ENCODE measurements around the gene DPEP3. TPM values are rescaled to one million over a fixed set of nuclear protein-coding genes. Genes with fewer than 3 reads are reported as not detected.

DPEP3 gene
- total RNA-seq, 1 donor from 2014 or later, result not detected

DNA sequence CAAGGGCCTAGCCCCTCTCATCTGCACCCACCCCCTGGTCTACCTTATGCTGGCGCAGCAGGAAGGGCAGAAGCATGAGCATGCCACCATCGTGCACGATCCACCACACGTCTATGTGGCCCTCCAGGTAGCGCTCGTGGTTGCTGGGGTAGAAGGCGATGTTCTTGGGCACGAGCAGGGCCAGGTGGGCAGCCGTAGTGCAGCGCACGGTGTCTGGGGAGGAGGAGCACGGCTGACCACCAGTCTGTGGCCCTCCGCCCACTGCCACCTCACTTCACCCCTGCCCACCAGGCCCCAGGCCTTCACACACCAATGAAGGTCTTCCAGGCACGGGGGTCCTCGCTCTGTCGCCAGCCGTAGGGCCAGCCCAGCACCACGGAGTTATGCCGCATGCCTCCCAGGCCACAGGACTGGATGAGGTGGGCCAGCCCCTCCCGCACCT lies 34.1 kb downstream of the DPEP3 start:
- Mint-ChIP-seq H3K27ac (no peak overlapping the region), H3K4me1 (ENCODE audit: unreplicated experiment) (peaks cover 3% of the 10 kb centered on the region)

GRCh38 chr16:67945392-67945933 lies 34.8 kb downstream of the DPEP3 start:
- no peaks in the 10 kb centered on the region for H3K9me3 Mint-ChIP-seq
- no peak for DNase-seq (ENCODE audit: extremely low spot score, unreplicated experiment)
- H3K36me3 Mint-ChIP-seq, result no peaks in the 10 kb centered on the region
- no peaks in the 10 kb centered on the region for H3K27me3 Mint-ChIP-seq
- no peak overlapping the region for H3K27ac Mint-ChIP-seq
- H3K4me3 Mint-ChIP-seq, result no peak overlapping the region
- peaks cover 3% of the 10 kb centered on the region for H3K4me1 Mint-ChIP-seq (ENCODE audit: unreplicated experiment)
- TF ChIP-seq, protein P1, sequence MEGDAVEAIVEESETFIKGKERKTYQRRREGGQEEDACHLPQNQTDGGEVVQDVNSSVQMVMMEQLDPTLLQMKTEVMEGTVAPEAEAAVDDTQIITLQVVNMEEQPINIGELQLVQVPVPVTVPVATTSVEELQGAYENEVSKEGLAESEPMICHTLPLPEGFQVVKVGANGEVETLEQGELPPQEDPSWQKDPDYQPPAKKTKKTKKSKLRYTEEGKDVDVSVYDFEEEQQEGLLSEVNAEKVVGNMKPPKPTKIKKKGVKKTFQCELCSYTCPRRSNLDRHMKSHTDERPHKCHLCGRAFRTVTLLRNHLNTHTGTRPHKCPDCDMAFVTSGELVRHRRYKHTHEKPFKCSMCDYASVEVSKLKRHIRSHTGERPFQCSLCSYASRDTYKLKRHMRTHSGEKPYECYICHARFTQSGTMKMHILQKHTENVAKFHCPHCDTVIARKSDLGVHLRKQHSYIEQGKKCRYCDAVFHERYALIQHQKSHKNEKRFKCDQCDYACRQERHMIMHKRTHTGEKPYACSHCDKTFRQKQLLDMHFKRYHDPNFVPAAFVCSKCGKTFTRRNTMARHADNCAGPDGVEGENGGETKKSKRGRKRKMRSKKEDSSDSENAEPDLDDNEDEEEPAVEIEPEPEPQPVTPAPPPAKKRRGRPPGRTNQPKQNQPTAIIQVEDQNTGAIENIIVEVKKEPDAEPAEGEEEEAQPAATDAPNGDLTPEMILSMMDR (conservative IDR thresholded peaks at IDR 0.05), result no peak

More for the DNA sequence above, 34.1 kb downstream of the DPEP3 start:
- DNase-seq (ENCODE audit: extremely low spot score, unreplicated experiment), result no peak
- TF ChIP-seq, protein P1 (conservative IDR thresholded peaks at IDR 0.05), result no peak
- no peaks in the 10 kb centered on the region for H3K9me3 Mint-ChIP-seq
- no peak overlapping the region for H3K4me3 Mint-ChIP-seq
- no peaks in the 10 kb centered on the region for H3K36me3 Mint-ChIP-seq
- no peaks in the 10 kb centered on the region for H3K27me3 Mint-ChIP-seq

GRCh38 chr16:67944690-67945391 lies 35.5 kb downstream of the DPEP3 start:
- Mint-ChIP-seq H3K4me1 (ENCODE audit: unreplicated experiment) (peaks cover 3% of the 10 kb centered on the region), H3K27me3 (no peaks in the 10 kb centered on the region), H3K4me3 (no peak overlapping the region), H3K27ac (no peak overlapping the region), H3K36me3 (no peaks in the 10 kb centered on the region), H3K9me3 (no peaks in the 10 kb centered on the region)
- no peak for DNase-seq (ENCODE audit: extremely low spot score, unreplicated experiment)
- TF ChIP-seq, protein P1 (conservative IDR thresholded peaks at IDR 0.05), result no peak

DNA sequence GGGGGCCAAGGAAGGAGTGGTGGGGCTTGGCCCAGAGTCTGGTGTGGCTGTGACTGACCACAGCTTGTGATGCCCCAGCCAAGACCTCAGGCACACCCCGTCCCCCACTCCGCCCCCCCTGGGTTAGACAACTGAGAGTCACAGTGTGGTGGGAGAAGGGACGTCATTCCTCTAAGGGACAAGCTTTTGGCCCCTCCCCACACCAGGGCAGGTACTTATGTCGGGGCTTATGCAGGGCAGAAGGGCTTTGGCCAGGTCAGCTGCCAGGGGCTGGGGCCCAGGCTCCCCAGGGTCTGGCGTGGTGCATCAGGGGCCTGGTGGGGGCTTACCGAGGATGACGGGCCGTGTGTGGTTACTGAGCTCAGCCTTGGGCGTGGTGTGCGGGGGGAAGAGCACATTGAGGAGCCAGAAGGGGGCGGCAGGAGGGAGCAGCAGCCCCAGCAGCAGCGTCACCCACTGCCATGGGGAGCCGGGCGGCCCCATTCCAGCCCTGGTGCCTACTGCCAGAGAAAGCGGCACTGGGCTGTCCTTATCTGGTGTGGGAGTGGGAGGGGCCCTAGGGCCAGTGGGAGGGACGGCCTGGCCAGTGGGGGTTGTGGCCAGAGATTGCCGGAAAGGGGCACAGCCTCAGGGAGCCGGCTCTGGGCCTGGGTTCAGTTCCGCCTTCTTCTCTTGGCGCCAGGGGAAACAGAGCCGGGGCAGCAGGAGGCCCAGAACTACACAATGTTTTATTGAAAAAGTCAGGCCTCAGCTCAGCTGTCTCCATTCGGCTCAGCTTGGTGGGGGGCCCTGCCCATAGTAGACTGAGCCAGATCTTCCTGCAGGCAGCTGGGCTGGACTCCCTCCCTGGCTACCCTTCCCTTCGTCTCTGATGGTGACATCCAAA lies 36.4 kb downstream of the DPEP3 start, which contains the start of gene LCAT:
Gene LCAT, minus strand, starts transcription at position 502 of the 886 bp plus-strand sequence. Its CDS starts 19 bp downstream, at position 483.
- Mint-ChIP-seq H3K4me3 (no peak within 1 kb of the TSS), H3K4me1 (ENCODE audit: unreplicated experiment) (peaks cover 3% of the 10 kb centered on the region), H3K36me3 (no peaks in the 10 kb centered on the region), H3K9me3 (no peaks in the 10 kb centered on the region), H3K27me3 (no peaks in the 10 kb centered on the region), H3K27ac (no peak within 1 kb of the TSS)
- DNase-seq (ENCODE audit: extremely low spot score, unreplicated experiment), result no peak
- TF ChIP-seq, protein P1 (conservative IDR thresholded peaks at IDR 0.05), result no peak

- H3K9me3 Mint-ChIP-seq, result no peaks in the 10 kb centered on the region
- H3K27me3 Mint-ChIP-seq, result no peaks in the 10 kb centered on the region
- no peak overlapping the region for H3K27ac Mint-ChIP-seq
- peaks cover 3% of the 10 kb centered on the region for H3K4me1 Mint-ChIP-seq (ENCODE audit: unreplicated experiment)
- H3K36me3 Mint-ChIP-seq, result no peaks in the 10 kb centered on the region
- no peak overlapping the region for H3K4me3 Mint-ChIP-seq
- DNase-seq (ENCODE audit: extremely low spot score, unreplicated experiment), result no peak
- TF ChIP-seq, protein P1 (conservative IDR thresholded peaks at IDR 0.05), result no peak
These were observed 37.1 kb downstream of the DPEP3 start for GRCh38 chr16:67943256-67943618.
